H9 (cell line): ENCODE results near the gene SMARCC1. TPM values are rescaled to one million over a fixed set of nuclear protein-coding genes. Genes with fewer than 3 reads are reported as not detected.

Experiments
- DNase-seq: peaks from one replicate; pipeline ENCODE4 v3.0.0-alpha.2; 2017
- H2AFZ ChIP-seq: one replicate; pipeline ENCODE4 v1.6.1; 2013; ENCODE audit warnings: mild to moderate bottlenecking, low read length, control low read depth, moderate library complexity
- H2AK5ac ChIP-seq: 2 replicates; pipeline ENCODE4 v1.6.1; 2013; ENCODE audit warnings: low read length, control low read depth, mixed read lengths; ENCODE audit not compliant: insufficient read length
- H2BK120ac ChIP-seq: one replicate; pipeline ENCODE4 v1.6.1; 2013; ENCODE audit warnings: low read depth, mild to moderate bottlenecking, low read length, control low read depth, inconsistent platforms; ENCODE audit not compliant: poor library complexity, severe bottlenecking
- H2BK12ac ChIP-seq: 2 replicates; pipeline ENCODE4 v1.6.1; 2013; ENCODE audit warnings: low read length, control low read depth, mixed read lengths, low read depth; ENCODE audit not compliant: insufficient read length
- H2BK15ac ChIP-seq: 2 replicates; pipeline ENCODE4 v1.6.1; 2013; ENCODE audit warnings: low read depth, low read length, control low read depth
- H2BK20ac ChIP-seq: one replicate; pipeline ENCODE4 v1.6.1; 2013; ENCODE audit warnings: low read depth, mild to moderate bottlenecking, low read length, control low read depth, inconsistent platforms; ENCODE audit not compliant: poor library complexity, severe bottlenecking
- H2BK5ac ChIP-seq: 2 replicates; pipeline ENCODE4 v1.6.1; 2013; ENCODE audit warnings: low read length, control low read depth, mixed read lengths; ENCODE audit not compliant: insufficient read length
- H3K14ac ChIP-seq: 2 replicates; pipeline ENCODE4 v1.6.1; 2013; ENCODE audit warnings: low read length, control low read depth; ENCODE audit not compliant: insufficient read depth
- H3K18ac ChIP-seq: 2 replicates; pipeline ENCODE4 v1.6.1; 2013; ENCODE audit warnings: low read depth, mild to moderate bottlenecking, mixed read lengths, low read length, control low read depth; ENCODE audit not compliant: insufficient read length
- H3K23ac ChIP-seq: 2 replicates; pipeline ENCODE4 v1.6.1; 2013; ENCODE audit warnings: low read length, control low read depth, mixed read lengths, low read depth; ENCODE audit not compliant: insufficient read length
- H3K23me2 ChIP-seq: 2 replicates; pipeline ENCODE4 v1.6.1; 2013; ENCODE audit warnings: low read depth, mild to moderate bottlenecking, mixed read lengths, low read length, control low read depth; ENCODE audit not compliant: insufficient read length, poor library complexity, severe bottlenecking
- H3K27ac ChIP-seq: 2 replicates; pipeline ENCODE4 v1.5.1; 2013; ENCODE audit warnings: low read length, control low read depth, mixed read lengths, low read depth; ENCODE audit not compliant: insufficient read length
- H3K27me3 ChIP-seq: 2 replicates; pipeline ENCODE4 v1.6.1; 2013; ENCODE audit warnings: low read length, control low read depth, inconsistent platforms; ENCODE audit not compliant: insufficient read depth
- H3K4ac ChIP-seq: 2 replicates; pipeline ENCODE4 v1.6.1; 2013; ENCODE audit warnings: low read depth, mild to moderate bottlenecking, control low read depth, inconsistent platforms, low read length, moderate library complexity
- H3K4me1 ChIP-seq: 2 replicates; pipeline ENCODE4 v1.6.1; 2013; ENCODE audit warnings: low read length, control low read depth, inconsistent platforms; ENCODE audit not compliant: insufficient read depth
- H3K4me2 ChIP-seq: 2 replicates; pipeline ENCODE4 v1.6.1; 2013; ENCODE audit warnings: low read length, control low read depth, mixed read lengths; ENCODE audit not compliant: insufficient read length, insufficient read depth
- H3K56ac ChIP-seq: 2 replicates; pipeline ENCODE4 v1.6.1; 2013; ENCODE audit warnings: low read depth, mild to moderate bottlenecking, mixed read lengths, low read length, control low read depth; ENCODE audit not compliant: insufficient read length
- H3K79me1 ChIP-seq: 2 replicates; pipeline ENCODE4 v1.6.1; 2013; ENCODE audit warnings: low read depth, mild to moderate bottlenecking, moderate library complexity, low read length, control low read depth, inconsistent platforms; ENCODE audit not compliant: insufficient read depth, poor library complexity, severe bottlenecking
- H3K79me2 ChIP-seq: 2 replicates; pipeline ENCODE4 v1.6.1; 2013; ENCODE audit warnings: low read length, control low read depth, inconsistent platforms; ENCODE audit not compliant: insufficient read depth
- H3K9ac ChIP-seq: 2 replicates; pipeline ENCODE4 v1.6.1; 2013; ENCODE audit warnings: low read length, control low read depth, mixed read lengths; ENCODE audit not compliant: insufficient read length; ENCODE audit errors: extremely low read depth
- H3K9me3 ChIP-seq: one replicate; pipeline ENCODE4 v1.6.1; 2013; ENCODE audit warnings: low read depth, low read length, inconsistent platforms; ENCODE audit not compliant: control insufficient read depth
- H3T11ph ChIP-seq: one replicate; pipeline ENCODE4 v1.6.1; 2013; ENCODE audit warnings: mild to moderate bottlenecking, low read length, control low read depth, inconsistent platforms
- H4K20me1 ChIP-seq: one replicate; pipeline ENCODE4 v1.6.1; 2013; ENCODE audit not compliant: control insufficient read depth, insufficient read length, insufficient read depth
- H4K5ac ChIP-seq: 2 replicates; pipeline ENCODE4 v1.6.1; 2013; ENCODE audit warnings: low read depth, mild to moderate bottlenecking, mixed read lengths, low read length, control low read depth; ENCODE audit not compliant: insufficient read length
- H4K8ac ChIP-seq: replicated peaks from 2 replicates; pipeline ENCODE4 v1.6.1; 2013; ENCODE audit warnings: low read length, control low read depth, mixed read lengths, low read depth; ENCODE audit not compliant: insufficient read length
- H4K91ac ChIP-seq: 2 replicates; pipeline ENCODE4 v1.6.1; 2013; ENCODE audit warnings: low read depth, mild to moderate bottlenecking, moderate library complexity, mixed read lengths, low read length, control low read depth; ENCODE audit not compliant: insufficient read length
- H3K27ac Mint-ChIP-seq, 3 experiments: 2 replicates in 2 of 3; 3 replicates in 1 of 3; pipeline ENCODE4 v1.8.0; 2020 to 2021; ENCODE audit warnings: mixed read lengths in 3 of 3, mild to moderate bottlenecking in 1 of 3, moderate library complexity in 1 of 3
- H3K27me3 Mint-ChIP-seq: 2 replicates; pipeline ENCODE4 v1.8.0; 2021; ENCODE audit warnings: low read depth, mild to moderate bottlenecking, moderate library complexity, mixed read lengths
- H3K36me3 Mint-ChIP-seq, 3 experiments: 2 replicates in 2 of 3; 3 replicates in 1 of 3; pipeline ENCODE4 v1.8.0; 2020 to 2021; ENCODE audit warnings: low read depth in 3 of 3, mixed read lengths in 3 of 3; ENCODE audit not compliant: insufficient read depth in 1 of 3
- H3K4me1 Mint-ChIP-seq, 2 experiments: 2 replicates each; pipeline ENCODE4 v1.8.0; 2020; ENCODE audit warnings: mixed read lengths in 2 of 2
- H3K4me3 Mint-ChIP-seq, 2 experiments: 2 replicates in 1 of 2; 3 replicates in 1 of 2; pipeline ENCODE4 v1.8.0; 2020 to 2021; ENCODE audit warnings: mild to moderate bottlenecking in 2 of 2, mixed read lengths in 2 of 2, moderate library complexity in 1 of 2
- H3K9me3 Mint-ChIP-seq, 2 experiments: 2 replicates in 1 of 2; 3 replicates in 1 of 2; pipeline ENCODE4 v1.8.0; 2020; ENCODE audit warnings: mild to moderate bottlenecking in 2 of 2, mixed read lengths in 2 of 2, moderate library complexity in 1 of 2
- WGBS: extraction: QIAGEN DNeasy Blood & Tissue Kit; methylation state at CpG from one replicate; pipeline ENCODE4 v1.1.7; 2013; ENCODE audit warnings: missing lambda C conversion rate, low lambda C conversion rate, mixed read lengths; ENCODE audit not compliant: insufficient read length; ENCODE audit errors: extremely low coverage; 5-methylcytosine and 5-hydroxymethylcytosine counted together
- total RNA-seq: library from RNA; stranded (reverse); gene quantifications from 2 replicates; pipeline ENCODE4 v1.2.1, GENCODE V29; 2021
- TF ChIP-seq, protein P1 (sequence below): fragments of 200-600 bp; sonication (generic); conservative IDR thresholded peaks from 3 replicates; pipeline ENCODE4 v1.8.0; 2021; ENCODE audit warnings: antibody characterized with exemption, mild to moderate bottlenecking

The SMARCC1 gene
- total RNA-seq, 1 experiment from 2014 or later: 274 TPM

DNA sequence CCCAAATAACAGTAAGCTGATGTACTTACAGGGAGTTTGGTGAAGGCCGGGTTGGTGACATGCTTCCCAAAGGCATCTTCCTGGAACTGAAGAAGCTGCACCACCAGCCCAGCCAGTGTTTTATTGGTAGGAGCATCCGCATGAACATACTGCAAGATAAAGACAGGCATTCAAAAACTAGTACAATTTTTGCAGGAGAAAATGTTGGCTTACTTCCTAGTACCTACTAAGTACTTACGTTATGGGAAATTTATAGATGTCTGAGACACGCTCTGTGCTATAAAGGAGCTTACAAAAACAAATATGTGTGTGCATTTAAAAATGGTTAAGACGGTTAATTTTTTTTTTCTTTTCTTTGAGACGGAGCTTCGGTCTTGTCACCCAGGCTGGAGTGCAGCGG lies 8.9 kb downstream of the SMARCC1 start:
- H3K23ac ChIP-seq: no peak overlapping the region
- no peak overlapping the region for H2BK20ac ChIP-seq
- TF ChIP-seq, protein P1, sequence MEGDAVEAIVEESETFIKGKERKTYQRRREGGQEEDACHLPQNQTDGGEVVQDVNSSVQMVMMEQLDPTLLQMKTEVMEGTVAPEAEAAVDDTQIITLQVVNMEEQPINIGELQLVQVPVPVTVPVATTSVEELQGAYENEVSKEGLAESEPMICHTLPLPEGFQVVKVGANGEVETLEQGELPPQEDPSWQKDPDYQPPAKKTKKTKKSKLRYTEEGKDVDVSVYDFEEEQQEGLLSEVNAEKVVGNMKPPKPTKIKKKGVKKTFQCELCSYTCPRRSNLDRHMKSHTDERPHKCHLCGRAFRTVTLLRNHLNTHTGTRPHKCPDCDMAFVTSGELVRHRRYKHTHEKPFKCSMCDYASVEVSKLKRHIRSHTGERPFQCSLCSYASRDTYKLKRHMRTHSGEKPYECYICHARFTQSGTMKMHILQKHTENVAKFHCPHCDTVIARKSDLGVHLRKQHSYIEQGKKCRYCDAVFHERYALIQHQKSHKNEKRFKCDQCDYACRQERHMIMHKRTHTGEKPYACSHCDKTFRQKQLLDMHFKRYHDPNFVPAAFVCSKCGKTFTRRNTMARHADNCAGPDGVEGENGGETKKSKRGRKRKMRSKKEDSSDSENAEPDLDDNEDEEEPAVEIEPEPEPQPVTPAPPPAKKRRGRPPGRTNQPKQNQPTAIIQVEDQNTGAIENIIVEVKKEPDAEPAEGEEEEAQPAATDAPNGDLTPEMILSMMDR: no peak
- no peak overlapping the region for H3K27ac ChIP-seq
- H4K20me1 ChIP-seq: no peaks in the 10 kb centered on the region
- WGBS: no CpG with 5 or more reads among the region's 8 CpGs
- H3K56ac ChIP-seq: no peak overlapping the region
- no peaks in the 10 kb centered on the region for H3K27me3 ChIP-seq
- H4K91ac ChIP-seq: no peak overlapping the region
- H2AFZ ChIP-seq: no peak overlapping the region
- peaks cover 4% of the 10 kb centered on the region for H3K79me1 ChIP-seq
- no peak overlapping the region for H3T11ph ChIP-seq
- H2BK12ac ChIP-seq: no peak overlapping the region
- H3K4me1 Mint-ChIP-seq: peaks cover 2 to 3% of the 10 kb centered on the region in 2 experiments; a peak in 2 of 4 replicates
- DNase-seq: no peak
- H3K4me2 ChIP-seq: no peak overlapping the region
- H3K4ac ChIP-seq: no peak overlapping the region
- peak overlapping the region in 1 of 3 experiments; percentile 24; a peak in 1 of 7 replicates for H3K27ac Mint-ChIP-seq
- no peaks in the 10 kb centered on the region for H3K23me2 ChIP-seq
- no peak overlapping the region for H2AK5ac ChIP-seq
- H3K14ac ChIP-seq: no peak overlapping the region
- H3K9me3 ChIP-seq: no peaks in the 10 kb centered on the region
- H3K36me3 Mint-ChIP-seq: peaks cover 20 to 54% (median 48%) of the 10 kb centered on the region in 3 experiments; a peak in 6 of 7 replicates
- H3K27me3 Mint-ChIP-seq: no peaks in the 10 kb centered on the region
- H3K4me1 ChIP-seq: no peaks in the 10 kb centered on the region
- H2BK5ac ChIP-seq: no peak overlapping the region
- no peak overlapping the region for H3K18ac ChIP-seq
- H3K79me2 ChIP-seq: peaks cover 57% of the 10 kb centered on the region
- H4K8ac ChIP-seq: no peak overlapping the region
- no peak overlapping the region for H2BK120ac ChIP-seq
- H4K5ac ChIP-seq: no peak overlapping the region
- no peak overlapping the region for H3K4me3 Mint-ChIP-seq
- no peak overlapping the region for H2BK15ac ChIP-seq
- H3K9me3 Mint-ChIP-seq: no peaks in the 10 kb centered on the region
- H3K9ac ChIP-seq: no peak overlapping the region
